ENCODE results near the gene UBTD2.

DNA sequence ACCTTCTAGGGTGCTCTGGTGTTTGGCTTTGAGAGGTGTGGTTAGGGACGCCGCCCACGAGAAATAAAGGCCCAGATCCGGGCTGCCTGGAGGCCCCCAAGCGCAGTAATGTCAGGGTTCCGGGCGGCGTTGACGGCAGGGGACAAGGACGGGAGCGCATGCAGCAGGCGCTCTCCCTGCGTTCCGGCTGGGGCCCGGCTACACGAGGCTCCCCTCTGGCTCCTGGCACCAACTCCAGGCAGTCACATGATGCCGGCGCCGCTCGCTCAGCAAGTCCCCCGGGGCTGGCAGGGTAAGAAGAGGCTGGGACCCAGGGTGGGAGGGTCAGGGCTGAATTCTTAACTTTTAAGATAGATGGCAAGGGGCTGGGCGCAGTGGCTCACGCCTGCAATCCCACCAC lies 28.1 kb downstream of the UBTD2 start:
- TF ChIP-seq, protein P1, sequence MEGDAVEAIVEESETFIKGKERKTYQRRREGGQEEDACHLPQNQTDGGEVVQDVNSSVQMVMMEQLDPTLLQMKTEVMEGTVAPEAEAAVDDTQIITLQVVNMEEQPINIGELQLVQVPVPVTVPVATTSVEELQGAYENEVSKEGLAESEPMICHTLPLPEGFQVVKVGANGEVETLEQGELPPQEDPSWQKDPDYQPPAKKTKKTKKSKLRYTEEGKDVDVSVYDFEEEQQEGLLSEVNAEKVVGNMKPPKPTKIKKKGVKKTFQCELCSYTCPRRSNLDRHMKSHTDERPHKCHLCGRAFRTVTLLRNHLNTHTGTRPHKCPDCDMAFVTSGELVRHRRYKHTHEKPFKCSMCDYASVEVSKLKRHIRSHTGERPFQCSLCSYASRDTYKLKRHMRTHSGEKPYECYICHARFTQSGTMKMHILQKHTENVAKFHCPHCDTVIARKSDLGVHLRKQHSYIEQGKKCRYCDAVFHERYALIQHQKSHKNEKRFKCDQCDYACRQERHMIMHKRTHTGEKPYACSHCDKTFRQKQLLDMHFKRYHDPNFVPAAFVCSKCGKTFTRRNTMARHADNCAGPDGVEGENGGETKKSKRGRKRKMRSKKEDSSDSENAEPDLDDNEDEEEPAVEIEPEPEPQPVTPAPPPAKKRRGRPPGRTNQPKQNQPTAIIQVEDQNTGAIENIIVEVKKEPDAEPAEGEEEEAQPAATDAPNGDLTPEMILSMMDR (IDR thresholded peaks at IDR 0.05) = no peak
- TF ChIP-seq POLR2A (IDR thresholded peaks at IDR 0.05) = no peak
